HepG2 (cell line): ENCODE measurements around the gene GABRA4.

Experiments used
- CEBPB ChIP-seq: IDR thresholded peaks from 2 replicates; pipeline ENCODE4 v1.6.1; 2011; ENCODE audit warnings: low read depth, low read length, improper control_type of control experiment, borderline replicate concordance
- CTCF ChIP-seq: sonication (generic); formaldehyde crosslinking; IDR thresholded peaks from 2 replicates; pipeline ENCODE4 v1.5.0; 2020; ENCODE audit warnings: mild to moderate bottlenecking, missing genetic modification reagents, moderate library complexity
- EHMT2 ChIP-seq: fragments of 200-600 bp; sonication (generic); IDR thresholded peaks from 2 replicates; pipeline ENCODE4 v1.7.0; 2017; ENCODE audit warnings: antibody characterized with exemption, low read depth, low read length, borderline replicate concordance
- JUN ChIP-seq: sonication (generic); formaldehyde crosslinking; IDR thresholded peaks from 2 replicates; pipeline ENCODE4 v1.4.0; 2020; ENCODE audit warnings: mild to moderate bottlenecking, missing genetic modification reagents
- MED8 ChIP-seq: sonication (generic); formaldehyde crosslinking; IDR thresholded peaks from 2 replicates; pipeline ENCODE4 v1.8.1; 2023; ENCODE audit warnings: mild to moderate bottlenecking, missing genetic modification reagents; ENCODE audit not compliant: insufficient replicate concordance
- MYC ChIP-seq: sonication (generic); formaldehyde crosslinking; IDR thresholded peaks from 2 replicates; pipeline ENCODE4 v1.9.0; 2021; ENCODE audit warnings: missing genetic modification reagents, borderline replicate concordance
- PHF8 ChIP-seq: sonication (generic); formaldehyde crosslinking; IDR thresholded peaks from 2 replicates; pipeline ENCODE4 v1.5.0; 2020; ENCODE audit warnings: missing genetic modification reagents
- SIN3A ChIP-seq: IDR thresholded peaks from 2 replicates; pipeline ENCODE4 v1.6.1; 2011; ENCODE audit warnings: low read depth, mild to moderate bottlenecking, control low read depth, low read length, borderline replicate concordance
- SSRP1 ChIP-seq: IDR thresholded peaks from 2 replicates; pipeline ENCODE4 v1.6.1; 2016; ENCODE audit warnings: control low read depth
- STAG1 ChIP-seq: sonication (generic); formaldehyde crosslinking; IDR thresholded peaks from 2 replicates; pipeline ENCODE4 v1.4.0; 2020; ENCODE audit warnings: missing genetic modification reagents
- SYNCRIP ChIP-seq: fragments of 200-400 bp; formaldehyde crosslinking; IDR thresholded peaks from 2 replicates; pipeline ENCODE4 v1.6.1; 2018; ENCODE audit warnings: mild to moderate bottlenecking, low read depth, low read length; ENCODE audit not compliant: insufficient read depth
- TRIM22 ChIP-seq: fragments of 450-650 bp; IDR thresholded peaks from 2 replicates; pipeline ENCODE4 v1.6.1; 2017
- ZNF232 ChIP-seq: sonication (generic); formaldehyde crosslinking; IDR thresholded peaks from 2 replicates; pipeline ENCODE4 v1.4.0; 2020; ENCODE audit warnings: missing genetic modification reagents, borderline replicate concordance

GRCh38 chr4:47032405-47033106 is 39.2 kb upstream of the GABRA4 start:
- TF ChIP-seq EHMT2 (no peak), SIN3A (no peak), MED8 (CRISPR knock-in tag) (no peak), CEBPB (no peak), CTCF (CRISPR knock-in tag) (peak; percentile 94), JUN (CRISPR knock-in tag) (no peak), STAG1 (CRISPR knock-in tag) (peak; percentile 80), PHF8 (CRISPR knock-in tag) (no peak), MYC (no peak; the same call in 1 of the 2 replicates), TRIM22 (no peak), SYNCRIP (no peak), SSRP1 (CRISPR knock-in tag) (no peak), ZNF232 (no peak)
